Activated CD8-positive, alpha-beta memory T cell treated with anti-CD3 and anti-CD28 coated beads, Interleukin-2, amount 50 U/mL, for 24 hours (primary cell): ENCODE results near the gene MRPS2.
"Not testable (repeated sequence)": the region's sequence is repeated elsewhere in the genome, so short reads cannot be mapped to it uniquely, and the experiment has no call there.

Experiments used
- DNase-seq: peaks from one replicate; pipeline ENCODE4 v3.0.0-alpha.2; 2020; ENCODE audit errors: extremely low read depth

MRPS2 gene

DNA sequence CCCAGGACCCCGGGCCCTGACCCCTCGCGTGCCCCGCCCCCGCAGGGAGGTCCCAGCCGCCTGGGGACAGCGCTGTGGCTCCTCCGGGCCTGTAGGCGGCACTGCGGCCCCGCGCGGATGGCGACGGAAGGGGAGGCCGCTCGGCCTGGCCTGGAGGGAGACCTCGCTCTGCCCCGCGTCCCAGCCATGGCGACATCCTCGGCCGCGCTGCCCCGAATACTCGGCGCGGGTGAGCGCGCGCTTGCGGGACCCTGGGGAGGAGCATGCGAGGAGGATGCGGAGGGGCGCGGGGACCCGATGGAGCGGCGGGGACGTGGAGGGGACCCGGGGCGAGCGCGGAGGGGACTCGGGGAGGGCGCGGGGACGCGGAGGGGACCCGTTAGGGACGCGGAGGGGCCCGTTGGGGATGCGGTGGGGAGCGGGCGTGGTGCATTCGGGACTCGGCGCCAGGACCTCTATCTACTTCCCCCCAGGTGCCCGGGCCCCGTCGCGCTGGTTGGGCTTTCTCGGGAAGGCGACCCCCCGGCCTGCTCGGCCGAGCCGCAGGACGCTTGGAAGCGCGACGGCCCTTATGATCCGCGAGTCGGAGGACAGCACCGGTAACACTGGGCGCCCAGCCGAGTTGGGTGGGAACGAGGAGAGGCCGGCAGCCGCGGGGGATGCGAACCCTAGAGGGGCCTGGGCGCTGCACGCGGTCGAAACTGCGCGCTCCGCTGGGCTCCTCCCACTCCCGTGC lies at the start of gene MRPS2:
MRPS2 (plus strand) TSS at position 158 of the 736 bp plus-strand sequence; CDS start at position 187, 29 bp downstream.
- DNase-seq, result peak; percentile 63

DNA sequence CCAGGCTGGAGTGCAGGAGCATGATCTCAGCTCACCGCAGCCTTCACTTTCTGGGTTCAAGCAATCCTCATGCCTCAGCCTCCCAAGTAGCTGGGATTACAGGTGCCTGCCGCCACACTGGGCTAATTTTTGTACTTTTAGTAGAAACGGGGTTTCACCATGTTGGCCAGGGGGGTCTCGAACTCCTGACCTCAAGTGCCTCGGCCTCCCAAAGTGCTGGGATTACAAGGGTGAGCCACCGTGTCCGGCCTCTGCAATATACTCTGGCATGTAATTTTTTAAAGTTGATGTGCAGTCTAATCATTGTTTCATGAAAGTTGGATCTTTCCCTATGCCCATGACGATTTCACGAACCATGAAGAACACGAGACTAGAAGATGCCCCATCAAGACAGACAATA lies 49.5 kb upstream of the MRPS2 start:
- no peak for DNase-seq

DNA sequence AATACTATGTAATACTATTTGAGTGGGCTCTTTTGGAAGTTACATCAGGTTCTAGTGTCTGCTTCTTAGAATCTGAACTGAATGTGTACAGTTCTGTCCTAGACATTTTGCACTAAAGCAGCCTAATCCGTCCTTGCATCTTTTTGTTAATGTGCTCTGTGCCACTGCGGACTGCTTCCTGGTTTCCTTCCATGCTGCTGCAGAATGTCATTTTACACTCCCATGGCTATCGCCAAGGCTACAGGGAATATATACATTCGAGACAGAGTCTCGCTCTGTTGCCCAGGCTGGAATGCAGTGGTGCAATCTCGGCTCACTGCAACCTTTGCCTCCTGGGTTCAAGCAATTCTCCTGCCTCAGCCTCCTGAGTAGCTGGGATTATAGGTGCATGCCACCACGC lies 48.6 kb upstream of the MRPS2 start:
- DNase-seq, result not testable (repeated sequence)

- DNase-seq, result no peak
Observed at GRCh38 chr9:135454737-135455136, 45.7 kb upstream of the MRPS2 start.

- DNase-seq, result no peak
Observed at GRCh38 chr9:135455401-135456030, 45.0 kb upstream of the MRPS2 start.

DNA sequence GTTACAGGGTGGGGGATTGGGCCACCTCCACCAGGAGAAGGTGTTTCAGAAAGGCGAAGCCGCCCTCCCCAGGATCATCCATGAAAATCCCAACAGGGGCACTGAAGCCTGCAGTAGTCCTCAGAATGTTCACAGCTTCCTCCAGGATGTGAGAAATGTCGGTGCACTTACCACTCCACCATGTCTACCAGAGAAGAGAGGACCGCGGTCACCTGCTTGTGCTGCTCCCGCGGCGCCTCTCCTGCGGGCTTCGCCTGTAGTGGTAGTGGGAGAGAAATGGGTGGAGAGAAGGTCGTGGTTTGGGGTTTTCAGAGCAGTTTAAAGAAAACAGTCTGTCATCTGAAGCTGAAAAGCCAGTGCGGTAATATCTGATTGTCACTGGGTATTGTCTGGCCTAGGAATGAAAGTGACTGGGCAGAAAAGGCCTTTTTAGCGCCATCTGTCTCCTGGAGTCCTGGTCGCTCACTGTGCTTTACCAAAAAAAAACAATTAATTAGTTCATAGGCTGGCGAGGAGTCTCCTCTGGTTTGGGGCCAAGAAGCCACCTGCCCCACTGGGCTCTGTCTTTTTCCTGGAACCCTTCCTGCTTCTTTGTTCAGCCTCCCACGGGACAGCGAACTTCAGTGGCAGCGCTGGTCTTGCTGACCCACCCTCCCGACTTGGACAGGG lies 43.9 kb upstream of the MRPS2 start:
- DNase-seq, result no peak

DNA sequence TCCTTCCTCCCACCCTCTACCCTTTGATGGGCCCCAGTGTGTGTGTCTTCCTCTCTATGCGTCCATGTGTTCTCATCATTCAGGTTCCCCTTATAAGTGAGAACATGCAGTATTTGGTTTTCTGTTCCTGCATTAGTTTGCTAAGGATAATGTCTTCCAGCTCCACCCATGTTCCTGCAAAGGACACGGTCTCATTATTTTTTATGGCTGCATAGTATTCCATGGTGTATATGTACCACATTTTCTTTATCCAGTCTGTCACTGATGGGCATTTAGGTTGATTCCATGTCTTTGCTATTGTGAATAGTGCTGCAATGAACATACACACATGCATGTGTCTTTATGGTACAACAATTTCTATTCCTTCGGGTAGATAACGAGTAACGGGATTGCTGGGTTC lies 42.0 kb upstream of the MRPS2 start:
- not testable (repeated sequence) for DNase-seq

GRCh38 chr9:135461936-135462335 lies 38.5 kb upstream of the MRPS2 start:
- DNase-seq, result no peak

DNA sequence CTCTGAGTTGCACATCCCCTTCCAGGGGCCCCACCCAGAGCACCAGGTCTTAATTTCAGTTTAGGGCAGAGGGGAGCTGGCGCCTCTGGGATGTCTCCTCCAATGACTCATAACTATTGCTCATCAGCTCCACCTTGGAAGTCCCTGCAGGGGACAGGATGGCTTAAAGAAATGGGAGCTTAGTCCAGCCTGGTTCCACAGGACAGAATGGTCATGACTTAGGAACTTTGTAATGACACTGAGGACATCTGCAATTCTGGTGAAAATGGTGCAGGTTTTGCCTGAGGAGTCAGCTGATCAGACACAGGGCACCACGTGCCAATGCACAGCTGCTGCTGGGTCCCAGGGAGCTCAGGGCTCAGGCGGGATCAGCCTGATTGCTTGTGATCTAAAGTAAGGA lies 37.3 kb upstream of the MRPS2 start:
- no peak for DNase-seq

DNA sequence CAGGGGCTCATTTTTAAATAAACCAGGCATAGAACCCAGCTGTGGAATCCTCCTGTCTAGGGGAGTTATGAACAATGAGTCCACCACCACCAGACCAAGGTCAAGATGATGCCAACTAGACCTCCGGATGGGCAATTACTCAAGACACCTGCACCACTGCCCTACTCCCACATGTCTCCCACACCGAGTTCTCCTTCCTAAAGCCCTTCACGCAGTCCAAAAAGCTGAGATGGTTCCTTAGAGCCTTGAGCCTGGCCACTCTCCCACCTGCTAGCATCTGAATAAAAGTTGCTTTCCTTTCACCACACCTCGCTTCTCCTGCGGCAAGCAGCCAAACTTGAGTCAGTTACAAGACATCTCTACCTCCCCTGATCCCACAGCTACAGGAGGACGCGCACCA lies 36.3 kb upstream of the MRPS2 start:
- DNase-seq, result no peak

DNA sequence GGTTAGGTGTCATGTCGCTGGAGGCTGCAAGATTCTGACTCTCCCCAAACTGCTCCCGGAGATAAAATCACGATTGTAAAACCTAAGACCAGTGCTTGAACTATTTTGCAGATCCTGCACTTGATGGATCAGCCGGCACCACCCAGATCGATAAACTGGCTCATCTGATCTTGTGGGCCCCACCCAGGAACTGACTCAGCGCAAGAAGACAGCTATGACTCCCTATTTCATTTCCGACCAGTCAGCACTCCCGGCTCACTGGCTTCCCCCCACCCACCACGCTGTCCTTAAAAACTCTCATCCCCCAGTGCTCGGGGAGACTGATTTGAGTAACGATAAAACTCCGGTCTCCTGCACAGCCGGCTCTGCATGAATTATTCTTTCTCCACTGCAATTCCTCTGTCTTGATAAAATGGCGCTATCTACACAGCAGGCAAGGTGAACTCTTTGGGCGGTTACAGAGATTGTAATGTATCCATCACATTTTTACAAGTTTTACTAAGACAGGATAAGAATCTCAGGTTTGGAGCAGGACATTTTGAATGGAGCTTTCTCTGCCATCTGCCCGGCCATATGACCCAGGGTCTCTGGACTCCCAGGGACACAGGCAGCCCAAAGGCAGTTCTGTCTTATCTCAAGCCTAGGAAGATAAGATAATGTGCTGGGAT lies 31.5 kb upstream of the MRPS2 start:
- peak; percentile 8 for DNase-seq

DNA sequence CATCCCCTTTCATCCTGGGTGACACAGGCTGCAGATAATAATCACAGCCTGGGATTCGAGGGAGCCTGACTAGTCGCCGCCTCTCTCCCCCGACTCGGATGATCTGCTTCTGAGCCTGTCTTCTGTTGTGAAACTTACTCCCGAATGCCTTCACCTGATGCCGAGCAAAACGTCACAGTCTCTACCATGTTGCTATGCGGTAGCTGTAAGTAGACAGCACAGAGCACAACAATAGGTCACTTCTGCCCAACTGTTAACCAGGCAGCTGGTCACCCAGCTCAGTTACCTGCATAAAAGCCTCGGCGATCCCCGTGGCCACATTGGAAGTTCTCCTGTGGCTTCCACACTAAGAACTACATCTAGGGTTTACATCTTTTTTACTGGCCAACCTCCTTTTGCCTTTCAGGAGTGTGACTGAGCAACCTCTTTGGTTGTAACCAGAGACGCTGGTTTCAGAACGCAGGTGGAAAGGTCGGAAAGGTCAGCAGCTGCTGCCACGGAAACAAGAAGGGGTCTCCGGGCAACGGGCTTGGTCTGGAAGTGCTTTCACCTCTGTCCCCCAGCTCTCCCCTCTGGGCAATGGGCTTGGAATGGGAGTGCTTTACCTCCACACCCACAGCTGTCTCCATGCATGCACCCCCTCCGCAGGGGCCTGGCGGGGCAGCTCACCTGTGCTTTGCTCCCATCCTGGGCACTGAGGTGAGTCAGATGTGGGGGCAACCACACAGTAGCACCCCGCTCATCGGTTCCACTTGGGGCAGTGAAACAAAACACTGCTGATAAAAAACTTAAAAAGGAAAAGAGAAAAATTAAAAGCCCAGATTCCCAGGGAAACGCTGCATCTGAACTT lies 28.5 kb upstream of the MRPS2 start:
- DNase-seq, result no peak

- DNase-seq, result no peak
Observed at GRCh38 chr9:135473972-135474543, 26.4 kb upstream of the MRPS2 start.

- DNase-seq, result no peak
Observed at GRCh38 chr9:135474915-135475314, 25.6 kb upstream of the MRPS2 start.

DNA sequence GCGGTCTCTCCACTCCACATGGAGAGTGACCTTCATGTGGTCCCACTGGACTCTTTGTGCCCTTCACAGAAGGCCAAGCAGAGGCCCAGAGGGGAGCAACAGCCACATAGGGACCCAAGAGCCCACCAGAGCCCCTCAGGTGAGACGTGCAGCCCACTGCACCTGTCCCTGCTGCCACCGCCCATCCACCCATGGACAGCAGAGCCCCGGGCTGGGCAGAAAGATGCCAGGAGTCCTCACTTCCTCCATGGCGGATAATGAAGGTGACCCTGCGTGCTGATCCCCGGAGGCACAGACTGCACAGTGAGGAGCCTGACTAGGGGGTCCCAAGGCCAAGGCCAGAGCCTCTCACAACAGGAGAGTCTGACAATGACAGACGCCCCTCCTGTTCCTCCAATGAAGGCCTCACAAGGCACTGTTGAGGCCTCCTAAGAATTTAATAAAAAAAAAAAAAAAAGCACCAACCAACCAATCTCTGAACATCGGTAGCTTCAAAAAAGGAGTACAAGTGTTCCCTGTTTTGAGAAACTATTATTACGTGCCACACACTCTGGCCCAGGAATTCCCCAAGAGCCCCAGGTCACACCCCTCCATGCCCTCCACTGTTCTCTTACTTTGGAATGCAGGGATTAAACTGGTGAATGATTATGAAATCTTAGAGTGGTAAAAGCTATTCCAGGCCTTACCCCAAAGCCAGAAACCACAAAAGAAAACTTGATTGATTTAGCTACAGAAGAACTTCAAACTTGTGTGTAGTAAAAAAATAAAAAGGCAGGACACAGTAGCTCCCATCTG lies 23.7 kb upstream of the MRPS2 start:
- no peak for DNase-seq

- no peak for DNase-seq
Observed at GRCh38 chr9:135478191-135478590, 22.3 kb upstream of the MRPS2 start.

GRCh38 chr9:135478829-135479468 lies 21.5 kb upstream of the MRPS2 start:
- no peak for DNase-seq

- DNase-seq, result no peak
Observed at GRCh38 chr9:135479469-135480052, 20.9 kb upstream of the MRPS2 start, which contains the start of gene PPP1R26. PPP1R26 (plus strand) TSS chr9:135479782; CDS start chr9:135484511, 4,729 bp downstream.
